Measurements from ENCODE around the gene DCLK2.

Gene DCLK2

DNA sequence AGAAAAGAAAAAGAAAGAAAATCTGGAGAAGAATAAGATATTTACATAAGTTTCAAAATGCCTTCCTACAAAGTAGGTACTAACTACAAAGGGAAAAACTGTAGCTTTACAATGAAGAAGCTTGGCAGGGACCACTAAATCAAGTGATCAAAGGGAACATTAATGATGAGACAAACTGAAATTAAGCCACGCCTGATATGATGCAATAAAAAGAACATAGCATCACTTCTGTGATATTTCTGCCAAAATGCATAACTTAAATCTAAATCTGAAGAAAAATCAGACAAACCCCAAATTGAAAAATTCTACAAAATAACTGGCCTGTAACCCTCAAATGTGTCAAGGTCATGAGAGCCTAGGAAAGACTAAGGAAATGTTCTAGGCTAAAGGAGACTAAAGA is 8.9 kb upstream of the DCLK2 start:
- no peak for DNase-seq (ENCODE audit: low read depth, low spot score)

DNA sequence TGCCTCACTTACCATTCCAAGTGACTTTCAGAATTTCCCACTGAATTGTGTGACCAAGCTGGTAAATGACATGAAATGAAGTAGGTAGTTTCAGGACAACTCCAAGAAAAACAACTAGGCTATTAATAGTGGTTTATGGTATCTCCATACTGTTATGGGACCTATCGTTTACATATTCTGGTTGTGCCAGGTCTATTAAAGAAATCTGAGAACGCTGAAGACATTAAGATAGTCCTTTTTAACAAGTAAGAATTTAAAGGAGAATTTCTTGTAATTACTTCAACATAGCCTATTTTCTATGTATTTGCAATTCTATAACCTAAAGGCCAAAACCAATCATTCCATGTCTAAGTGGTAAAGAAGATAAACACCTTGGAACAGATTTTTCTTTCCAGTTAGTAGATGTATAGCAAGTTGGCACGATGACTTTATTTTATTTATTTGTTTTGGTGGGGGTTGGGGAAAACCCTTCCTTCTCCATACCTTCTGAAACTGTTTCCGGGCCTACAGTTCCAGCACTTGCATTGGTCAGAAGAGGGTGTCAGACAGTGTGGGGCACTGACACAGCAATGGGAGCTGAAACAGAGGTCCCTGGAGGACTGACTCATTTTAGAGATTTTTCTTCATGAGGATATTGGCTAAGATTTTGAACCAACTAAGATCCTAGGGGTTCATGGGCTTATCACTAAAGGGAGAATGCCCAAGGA is 7.6 kb upstream of the DCLK2 start:
- no peak for DNase-seq (ENCODE audit: low read depth, low spot score)

DNA sequence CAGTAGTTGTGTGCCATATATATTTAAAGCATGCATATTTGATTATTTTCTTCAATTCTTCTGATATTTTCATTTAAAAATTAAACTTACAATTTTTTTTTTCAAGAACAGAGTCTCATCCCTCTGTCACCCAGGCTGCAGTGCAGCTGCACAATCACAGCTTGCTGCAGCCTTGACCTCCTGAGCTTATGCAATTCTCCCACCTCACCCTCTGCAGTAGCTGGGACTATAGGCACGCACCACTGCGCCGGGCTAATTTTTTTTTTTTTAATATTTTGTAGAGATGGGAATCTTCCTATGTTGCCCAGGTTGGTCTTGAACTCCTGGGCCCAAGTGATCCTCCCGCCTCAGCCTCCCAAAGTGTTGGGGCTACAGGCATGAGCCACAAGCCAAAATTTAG is 5.8 kb upstream of the DCLK2 start:
- no peak for DNase-seq (ENCODE audit: low read depth, low spot score)

DNA sequence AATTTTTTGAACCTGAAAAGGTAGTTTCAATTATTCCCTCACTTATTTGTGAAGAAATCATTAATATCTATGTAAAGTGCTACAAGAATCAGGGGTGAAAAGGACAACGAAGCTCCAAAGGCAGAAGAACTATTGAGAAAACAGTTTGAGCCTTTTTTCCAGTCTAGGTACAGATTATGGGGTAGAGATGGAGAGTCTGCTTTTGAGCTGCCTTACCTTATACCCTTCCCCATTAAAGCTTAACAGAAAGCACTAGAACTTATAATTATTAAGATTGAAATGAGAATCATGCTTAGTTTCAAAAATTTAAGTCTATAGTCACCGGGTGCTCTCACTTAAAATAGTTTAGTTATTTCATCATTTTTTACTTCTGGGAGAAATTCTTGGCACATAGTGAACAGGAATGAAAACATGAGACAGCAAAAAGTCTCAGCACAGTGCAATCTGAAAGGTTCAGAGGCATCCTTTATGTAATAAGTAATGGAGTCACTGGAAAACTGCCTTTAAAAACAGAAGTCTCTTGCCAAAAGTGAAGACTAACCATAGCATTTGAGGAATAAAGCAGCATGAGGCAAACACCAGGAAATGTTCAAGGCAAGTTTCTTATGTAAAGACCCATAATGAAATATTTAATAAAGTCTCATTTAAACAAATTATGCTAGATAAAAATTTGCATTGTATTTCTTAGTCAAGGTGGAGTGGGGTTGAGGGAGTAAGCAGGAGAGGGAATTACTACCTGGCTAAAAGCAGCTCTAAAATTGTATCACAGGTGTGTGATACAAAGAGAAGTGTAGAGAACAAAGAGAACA is 5.1 kb upstream of the DCLK2 start:
- DNase-seq (ENCODE audit: low read depth, low spot score): no peak

DNA sequence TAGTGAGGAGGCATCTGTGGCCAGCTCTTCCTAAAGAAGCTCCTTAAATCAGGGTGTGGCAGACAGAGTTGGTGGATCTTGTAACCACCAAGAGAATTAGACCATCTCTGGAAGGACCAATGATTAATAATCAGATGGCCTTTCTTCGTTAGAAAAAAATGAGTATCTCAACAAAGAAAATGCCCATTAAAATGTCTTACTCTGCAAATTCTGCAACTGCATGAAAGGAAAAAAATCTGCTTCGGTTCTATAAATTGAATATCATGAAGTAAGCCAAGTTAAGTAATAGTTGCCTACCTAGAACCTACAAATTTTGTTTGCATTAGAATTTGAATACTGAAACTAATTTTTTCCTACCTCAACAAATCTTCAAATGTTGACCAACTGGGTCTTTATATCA is 4.2 kb upstream of the DCLK2 start:
- DNase-seq (ENCODE audit: low read depth, low spot score): no peak

DNA sequence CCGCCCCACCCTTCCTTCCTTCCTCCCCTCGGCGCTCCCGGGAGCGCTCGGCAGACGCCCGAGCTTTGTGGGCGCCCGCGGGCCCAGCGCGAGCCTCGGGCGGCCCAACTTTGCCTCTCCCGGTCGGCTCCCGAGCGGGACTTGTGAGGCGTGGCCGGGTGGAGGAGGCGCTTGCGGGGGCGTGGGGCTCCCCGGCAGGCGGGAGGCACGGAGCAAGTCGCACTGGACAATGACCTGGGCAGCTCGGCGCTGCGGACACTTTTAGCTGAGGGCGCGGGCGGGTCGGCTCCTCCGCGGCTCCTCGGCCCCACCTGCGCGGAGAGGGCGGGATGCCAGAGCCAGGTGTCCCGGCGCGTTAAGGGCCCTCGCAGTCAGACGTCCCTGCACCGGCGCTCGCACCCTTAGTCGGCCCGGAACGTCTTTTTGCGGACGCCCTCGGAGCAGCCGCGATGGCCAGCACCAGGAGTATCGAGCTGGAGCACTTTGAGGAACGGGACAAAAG is 385 bp downstream of the DCLK2 start:
- DNase-seq (ENCODE audit: low read depth, low spot score): no peak

DNA sequence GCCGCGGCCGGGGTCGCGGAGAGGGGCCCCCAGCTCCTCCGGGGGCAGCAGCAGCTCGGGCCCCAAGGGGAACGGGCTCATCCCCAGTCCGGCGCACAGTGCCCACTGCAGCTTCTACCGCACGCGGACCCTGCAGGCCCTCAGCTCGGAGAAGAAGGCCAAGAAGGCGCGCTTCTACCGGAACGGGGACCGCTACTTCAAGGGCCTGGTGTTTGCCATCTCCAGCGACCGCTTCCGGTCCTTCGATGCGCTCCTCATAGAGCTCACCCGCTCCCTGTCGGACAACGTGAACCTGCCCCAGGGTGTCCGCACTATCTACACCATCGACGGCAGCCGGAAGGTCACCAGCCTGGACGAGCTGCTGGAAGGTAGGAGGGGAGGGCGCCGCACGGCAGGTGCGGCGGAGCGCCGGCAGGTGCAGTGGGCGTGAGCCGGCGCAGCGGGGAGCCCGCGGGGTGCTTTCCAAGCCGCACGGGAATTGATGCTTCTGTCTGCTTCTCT is 886 bp downstream of the DCLK2 start:
- DNase-seq (ENCODE audit: low read depth, low spot score): no peak

DNA sequence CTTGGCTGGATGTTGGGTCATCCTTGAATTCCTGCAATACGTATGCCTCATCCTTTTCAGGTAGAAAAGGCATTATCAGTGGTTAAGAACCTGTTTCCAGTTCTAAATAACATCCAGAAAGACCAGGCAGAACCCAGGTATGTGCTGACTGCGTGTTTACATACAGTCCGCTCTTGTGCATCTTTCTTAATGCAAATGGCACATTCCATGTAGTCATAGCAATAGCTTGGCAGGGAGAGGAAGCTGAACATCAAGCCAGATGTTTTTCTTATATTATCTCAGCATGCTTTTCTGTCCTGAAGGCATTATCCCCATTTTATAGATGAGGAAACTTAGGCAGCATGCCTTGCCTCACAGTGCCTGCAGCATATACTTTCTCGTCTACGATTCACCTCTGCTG is 2.1 kb downstream of the DCLK2 start:
- DNase-seq (ENCODE audit: low read depth, low spot score): no peak

DNA sequence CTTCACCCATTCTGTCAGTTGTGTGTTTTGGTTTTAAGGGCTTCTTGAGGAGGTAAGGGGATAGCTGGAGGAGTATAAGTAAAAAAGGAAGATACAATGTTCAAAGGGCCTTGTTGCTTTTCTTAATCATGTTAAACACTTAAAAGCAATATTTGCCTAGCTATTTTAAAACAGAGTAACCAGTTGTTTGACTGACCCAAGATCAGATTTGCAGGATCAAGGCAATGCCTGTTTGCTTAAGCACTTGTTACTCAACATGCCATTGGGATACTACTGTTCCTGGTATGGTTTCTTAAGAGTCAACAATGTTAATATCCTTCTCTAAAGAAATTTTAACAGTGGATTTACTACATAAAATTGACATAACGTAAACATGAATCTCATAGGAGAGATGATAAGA is 2.6 kb downstream of the DCLK2 start:
- no peak for DNase-seq (ENCODE audit: low read depth, low spot score)

DNA sequence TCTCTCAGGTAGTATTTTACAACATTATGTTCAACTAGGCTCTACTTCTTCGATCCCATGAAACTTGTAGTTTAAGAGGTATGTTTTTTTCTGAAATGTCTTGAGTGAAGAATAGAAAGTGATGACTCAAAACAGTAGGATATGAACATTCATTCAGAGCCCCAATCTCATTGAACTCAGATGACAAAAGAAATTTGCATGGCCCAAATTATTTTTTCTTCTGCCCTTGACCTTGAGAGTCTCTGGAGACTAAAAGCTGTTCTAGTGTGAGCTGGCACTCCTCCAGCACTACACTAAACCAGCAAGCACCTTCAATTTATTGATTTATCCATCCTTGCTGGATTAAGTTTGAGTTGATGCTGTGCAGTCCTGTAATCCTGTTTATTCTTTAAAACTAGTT is 4.0 kb downstream of the DCLK2 start:
- no peak for DNase-seq (ENCODE audit: low read depth, low spot score)

DNA sequence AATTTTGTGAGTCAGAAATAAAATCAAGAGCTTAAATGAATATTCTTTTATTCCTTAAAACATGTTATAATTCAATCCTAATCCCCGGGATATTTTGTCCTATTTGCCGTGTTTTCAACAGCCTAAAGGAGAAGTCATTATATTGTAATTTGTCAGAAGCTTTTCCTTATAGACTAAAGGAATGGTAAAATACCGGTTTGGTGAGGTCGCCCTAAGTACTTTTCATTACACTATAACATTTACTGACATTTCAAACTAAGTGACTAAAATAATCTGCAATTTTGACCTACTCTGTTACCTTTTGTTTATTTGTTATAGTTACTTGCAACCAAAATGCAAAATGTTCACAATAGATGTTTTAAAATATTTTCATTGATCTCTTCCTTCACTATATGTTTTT is 8.8 kb downstream of the DCLK2 start:
- no peak for DNase-seq (ENCODE audit: low read depth, low spot score)

DNA sequence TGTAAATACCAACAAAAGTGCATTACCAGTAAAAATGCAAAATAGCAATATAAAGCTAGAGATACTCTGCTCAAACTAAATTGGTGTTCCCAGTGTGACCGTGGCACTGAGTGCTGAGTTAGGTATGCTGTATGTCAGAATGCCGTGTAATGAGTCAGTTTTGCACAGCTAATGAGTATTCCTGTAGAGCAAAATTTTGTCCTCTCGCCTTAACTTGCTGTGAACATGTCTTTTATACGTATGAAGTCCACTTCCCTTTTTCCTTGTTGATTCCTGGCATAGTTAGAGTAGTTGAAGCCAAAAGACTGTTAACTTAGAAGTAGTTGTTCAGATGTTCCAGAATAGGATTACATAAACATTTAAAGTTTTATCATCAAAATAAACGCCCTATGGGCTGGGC is 11.5 kb downstream of the DCLK2 start:
- DNase-seq (ENCODE audit: low read depth, low spot score): no peak

DNA sequence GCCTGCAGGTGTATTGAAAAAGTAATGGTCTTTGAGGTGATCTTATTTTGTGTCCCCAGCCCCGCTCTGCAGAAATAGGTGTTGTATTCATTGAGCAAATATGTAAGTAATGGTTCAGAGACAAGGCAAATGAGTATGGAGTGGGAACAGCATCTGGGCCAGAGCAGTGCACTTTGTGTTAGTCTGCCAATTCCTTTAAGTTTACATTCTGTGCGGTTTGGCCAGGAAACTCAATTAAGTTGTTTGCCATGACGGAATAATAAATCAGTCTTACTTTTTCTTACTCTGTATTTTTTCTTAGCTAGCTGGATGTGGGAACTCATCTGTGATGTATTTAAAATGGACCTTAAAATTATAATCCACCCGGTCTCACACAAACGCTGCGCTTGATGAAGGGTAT is 12.6 kb downstream of the DCLK2 start:
- DNase-seq (ENCODE audit: low read depth, low spot score): no peak

DNA sequence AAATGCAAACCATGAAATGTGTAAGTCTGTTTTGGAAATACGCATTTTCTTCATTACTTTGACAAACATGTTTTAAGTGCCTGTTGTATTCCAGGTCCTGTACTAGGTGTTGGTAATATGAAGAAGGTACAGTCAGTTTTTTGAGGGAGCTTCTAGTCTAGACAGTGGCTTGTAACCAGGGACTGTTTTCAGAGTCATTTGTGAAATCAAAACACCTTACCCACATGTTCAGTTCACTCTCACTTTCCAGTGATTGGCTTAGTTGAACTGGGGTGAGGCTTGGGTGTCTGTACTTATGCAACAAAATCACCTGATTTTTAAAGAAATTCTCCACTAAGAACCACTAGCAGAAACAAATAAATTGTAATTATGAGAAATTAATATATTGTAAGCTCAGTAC is 16.4 kb downstream of the DCLK2 start:
- DNase-seq (ENCODE audit: low read depth, low spot score): no peak

DNA sequence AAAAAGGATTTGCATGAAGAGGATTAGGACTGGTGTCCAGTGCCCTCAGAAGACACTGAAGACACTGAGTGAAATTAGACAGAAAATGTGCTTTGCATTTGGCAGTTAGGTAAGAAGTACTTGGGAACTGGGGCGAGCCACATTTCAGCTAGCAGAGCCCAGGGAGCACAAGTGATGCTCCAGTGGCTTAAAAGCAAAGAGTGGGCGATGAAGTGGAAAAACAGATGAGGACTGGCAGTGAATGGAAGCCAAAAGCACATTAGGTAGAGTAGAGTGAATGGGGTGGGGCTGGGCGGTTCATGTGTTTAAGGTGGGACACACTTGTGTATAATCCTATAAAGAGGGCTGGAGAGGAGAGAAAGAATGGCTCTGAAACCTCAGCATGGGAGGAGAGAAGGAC is 18.4 kb downstream of the DCLK2 start:
- no peak for DNase-seq (ENCODE audit: low read depth, low spot score)

DNA sequence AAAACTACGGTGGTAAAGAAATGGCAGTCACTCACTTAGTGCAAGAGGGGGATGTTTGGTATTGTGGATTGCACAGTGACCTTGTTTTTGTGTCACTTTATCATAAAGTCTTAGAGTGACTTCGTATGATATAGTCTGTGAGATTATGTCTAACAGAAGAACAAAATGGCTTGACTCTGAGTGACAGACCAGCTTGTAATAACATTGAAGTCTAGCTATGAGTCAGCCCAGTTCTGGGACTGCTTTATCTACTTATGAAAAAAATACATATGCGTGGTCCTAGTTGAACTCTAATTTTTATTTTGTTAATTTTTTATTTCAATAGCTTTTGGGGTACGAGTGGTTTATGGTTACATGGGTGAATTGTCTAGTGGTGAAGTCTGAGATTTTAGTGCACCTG is 20.0 kb downstream of the DCLK2 start:
- DNase-seq (ENCODE audit: low read depth, low spot score): no peak

DNA sequence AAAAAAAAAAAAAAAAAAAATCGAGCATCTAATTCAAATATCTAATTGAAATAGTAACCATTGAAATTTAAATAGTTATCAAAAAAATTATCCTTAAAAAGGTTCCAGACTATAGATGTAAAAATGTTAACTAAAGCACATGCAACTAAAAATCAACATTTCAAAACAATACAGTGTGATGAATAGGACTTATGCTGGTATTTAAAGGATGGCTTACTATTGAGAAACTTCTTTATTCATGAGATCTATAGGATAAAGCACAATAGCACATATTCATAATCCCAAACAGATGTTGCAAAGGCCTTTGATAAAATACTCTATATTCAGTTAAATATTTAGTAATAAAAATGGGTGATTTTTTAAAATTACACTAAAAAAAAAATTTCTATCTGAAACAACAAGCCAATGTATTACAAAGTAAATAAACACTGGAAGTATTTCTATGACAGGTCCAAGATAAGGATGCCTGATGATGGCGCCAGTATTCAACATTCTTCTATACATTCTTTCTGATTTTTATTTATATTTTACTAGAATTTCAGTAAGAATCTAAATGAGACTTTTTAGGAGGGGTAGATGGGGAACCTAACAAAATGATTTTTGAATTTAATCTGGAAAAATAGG is 26.3 kb downstream of the DCLK2 start:
- no peak for DNase-seq (ENCODE audit: low read depth, low spot score)

DNA sequence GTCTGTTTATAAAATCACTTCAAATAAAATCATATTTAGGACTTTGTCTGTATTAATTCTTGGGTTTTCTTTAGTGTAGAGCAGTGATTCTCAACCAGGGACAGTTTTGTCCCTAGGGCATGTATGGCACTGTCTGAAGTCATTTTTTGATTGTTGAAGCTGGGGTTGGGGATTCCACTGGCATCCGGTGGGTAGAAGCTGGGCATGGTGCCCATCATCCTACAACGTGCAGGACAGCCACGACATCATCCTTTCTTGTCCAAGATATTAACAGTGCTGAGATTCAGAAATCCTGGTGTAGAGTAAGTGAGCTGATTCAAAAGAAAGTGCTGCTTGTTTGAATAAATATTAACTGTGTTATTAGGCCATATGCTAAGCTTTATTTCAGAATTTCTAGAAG is 28.6 kb downstream of the DCLK2 start:
- DNase-seq (ENCODE audit: low read depth, low spot score): no peak

DNA sequence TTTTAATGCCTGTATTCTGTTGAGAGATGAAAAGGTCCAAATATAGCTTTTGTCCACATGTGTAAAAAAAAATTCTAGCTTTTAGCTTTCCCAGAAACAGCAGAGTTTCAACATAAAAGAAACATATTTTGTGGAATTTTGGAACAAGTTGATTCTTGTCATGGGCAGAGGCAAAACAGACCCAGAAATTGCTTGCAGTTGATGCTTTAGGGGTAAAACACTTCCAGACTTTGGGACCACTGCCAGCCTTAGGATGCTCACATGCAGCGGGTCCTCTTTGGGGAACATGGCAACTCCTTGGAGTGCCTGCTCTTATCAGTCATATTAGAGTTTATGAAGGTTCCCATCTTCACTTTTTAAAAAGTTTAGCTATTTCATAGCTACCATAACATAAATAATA is 30.4 kb downstream of the DCLK2 start:
- DNase-seq (ENCODE audit: low read depth, low spot score): no peak

DNA sequence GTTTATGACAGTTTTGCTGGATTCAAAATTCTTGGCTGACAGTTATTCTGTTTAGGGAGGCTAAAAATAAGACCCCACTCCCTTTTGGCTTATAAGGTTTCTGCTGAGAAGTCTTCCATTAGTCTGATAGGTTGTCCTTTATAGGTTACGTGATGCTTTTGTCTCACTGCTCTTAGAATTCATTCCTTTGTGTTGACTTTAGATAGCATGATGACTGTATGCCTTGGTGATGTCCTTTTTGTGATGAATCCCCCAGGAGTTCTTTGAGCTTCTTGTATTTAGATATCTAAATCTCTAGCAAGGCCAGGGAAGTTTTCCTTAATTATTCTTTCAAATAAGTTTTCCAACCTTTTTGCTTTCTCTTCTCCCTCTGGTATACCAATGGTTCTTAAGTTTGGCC is 36.4 kb downstream of the DCLK2 start:
- no peak for DNase-seq (ENCODE audit: low read depth, low spot score)

DNA sequence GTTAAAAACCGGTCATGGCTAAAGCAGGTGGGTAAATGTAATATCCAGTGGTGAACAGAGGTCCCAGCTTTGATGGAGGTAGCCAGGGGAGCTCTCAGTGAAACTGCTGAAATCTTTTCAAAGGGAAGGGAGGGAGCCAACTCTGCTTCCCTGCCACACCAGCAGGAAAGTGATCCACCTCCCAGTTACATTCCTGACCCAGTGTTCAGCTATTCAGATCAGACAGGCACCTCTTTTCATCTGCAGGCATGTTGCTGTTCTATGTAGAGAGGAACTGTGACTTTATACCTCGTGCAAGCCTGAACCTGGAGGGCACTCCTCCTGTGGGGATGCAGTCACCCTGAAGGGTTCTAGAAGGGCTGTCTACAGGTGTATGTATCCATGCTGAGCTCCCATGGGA is 37.6 kb downstream of the DCLK2 start:
- DNase-seq (ENCODE audit: low read depth, low spot score): no peak

DNA sequence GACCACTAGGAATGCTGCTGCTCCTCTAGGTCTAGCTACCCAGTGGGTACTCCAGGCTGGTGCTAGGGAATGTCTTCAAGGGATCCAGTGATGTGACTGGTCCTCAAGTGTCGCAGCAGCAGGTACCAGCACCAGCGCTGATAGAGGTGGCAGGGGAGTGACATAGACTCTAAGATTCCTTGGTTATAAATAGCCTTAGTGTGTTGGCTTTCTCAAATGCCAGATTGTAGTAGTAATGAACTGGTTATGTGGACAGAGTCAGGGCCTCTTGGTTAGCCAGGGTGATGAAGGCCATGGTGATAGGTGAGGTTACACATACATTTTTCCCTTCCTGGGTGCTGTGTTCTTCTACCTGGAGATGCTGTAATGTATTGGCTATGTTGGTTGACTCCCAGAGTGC is 38.3 kb downstream of the DCLK2 start:
- no peak for DNase-seq (ENCODE audit: low read depth, low spot score)

DNA sequence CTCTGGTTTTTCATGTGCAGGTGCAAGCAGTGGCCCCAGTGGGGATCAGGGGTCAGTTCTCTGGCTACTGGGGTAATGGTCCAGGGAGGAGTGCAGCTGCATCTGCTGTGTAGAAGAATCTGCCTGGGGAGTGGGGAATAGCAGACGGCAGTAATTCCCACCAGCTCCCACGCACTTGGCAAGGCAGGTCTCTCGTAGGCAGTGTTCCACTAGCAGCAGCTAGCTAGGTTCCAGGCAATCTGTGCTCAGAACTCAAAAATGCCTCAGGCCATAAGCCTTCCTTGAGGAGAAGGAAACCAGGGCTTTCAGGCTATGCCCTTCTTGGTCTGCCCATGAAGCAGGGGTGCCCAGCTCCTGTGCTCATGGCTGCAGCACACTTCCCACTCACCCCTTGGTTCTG is 38.8 kb downstream of the DCLK2 start:
- DNase-seq (ENCODE audit: low read depth, low spot score): no peak
